ENCODE measurements around the gene PARD3.

DNA sequence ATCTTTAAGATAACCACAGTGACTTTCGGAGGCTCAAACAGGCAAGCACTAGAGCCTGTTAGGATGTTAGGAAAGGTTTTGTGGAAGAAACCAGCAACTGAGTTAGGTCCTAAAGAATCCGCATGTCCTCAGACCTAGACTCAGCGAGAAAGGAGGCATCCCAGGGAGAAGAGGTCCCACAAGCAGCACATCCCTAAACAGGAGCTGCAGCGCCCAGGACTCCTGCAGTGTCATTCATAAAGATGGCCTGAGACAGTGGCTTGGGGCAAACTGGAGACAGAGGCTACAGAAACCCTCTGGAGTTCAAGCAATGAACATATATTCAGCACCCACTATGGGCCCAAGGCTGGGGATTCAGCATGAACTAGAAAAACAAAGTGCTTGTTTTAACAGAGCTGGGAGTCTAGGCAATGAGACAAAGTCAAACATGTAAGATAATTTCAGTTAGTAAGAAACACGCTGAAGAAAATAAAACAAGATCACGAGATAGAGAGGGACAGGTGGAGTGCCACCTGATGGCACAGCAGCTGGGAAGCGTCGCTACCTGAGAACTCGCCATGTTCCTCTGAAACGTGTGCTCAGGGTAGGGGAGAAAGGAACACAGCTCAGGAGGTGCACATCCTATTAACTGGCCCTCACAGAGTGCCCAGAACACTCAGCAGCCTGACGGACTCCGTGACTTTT, 48.1 kb downstream of the PARD3 start:
- TF ChIP-seq EP300 (conservative IDR thresholded peaks at IDR 0.05; ENCODE audit: poor library complexity, severe bottlenecking) (no peak), SMC3 (conservative IDR thresholded peaks at IDR 0.05; ENCODE audit: poor library complexity) (no peak), EZH2 (IDR thresholded peaks at IDR 0.05; ENCODE audit: borderline replicate concordance, insufficient read depth, low read length, poor library complexity, severe bottlenecking) (no peak), POLR2AphosphoS5 (IDR thresholded peaks at IDR 0.05) (no peak), TAF1 (IDR thresholded peaks at IDR 0.05; ENCODE audit: low read depth) (no peak), MXI1 (conservative IDR thresholded peaks at IDR 0.05; ENCODE audit: poor library complexity, severe bottlenecking) (no peak), RAD21 (conservative IDR thresholded peaks at IDR 0.05) (no peak)
- TF ChIP-seq, protein P1, sequence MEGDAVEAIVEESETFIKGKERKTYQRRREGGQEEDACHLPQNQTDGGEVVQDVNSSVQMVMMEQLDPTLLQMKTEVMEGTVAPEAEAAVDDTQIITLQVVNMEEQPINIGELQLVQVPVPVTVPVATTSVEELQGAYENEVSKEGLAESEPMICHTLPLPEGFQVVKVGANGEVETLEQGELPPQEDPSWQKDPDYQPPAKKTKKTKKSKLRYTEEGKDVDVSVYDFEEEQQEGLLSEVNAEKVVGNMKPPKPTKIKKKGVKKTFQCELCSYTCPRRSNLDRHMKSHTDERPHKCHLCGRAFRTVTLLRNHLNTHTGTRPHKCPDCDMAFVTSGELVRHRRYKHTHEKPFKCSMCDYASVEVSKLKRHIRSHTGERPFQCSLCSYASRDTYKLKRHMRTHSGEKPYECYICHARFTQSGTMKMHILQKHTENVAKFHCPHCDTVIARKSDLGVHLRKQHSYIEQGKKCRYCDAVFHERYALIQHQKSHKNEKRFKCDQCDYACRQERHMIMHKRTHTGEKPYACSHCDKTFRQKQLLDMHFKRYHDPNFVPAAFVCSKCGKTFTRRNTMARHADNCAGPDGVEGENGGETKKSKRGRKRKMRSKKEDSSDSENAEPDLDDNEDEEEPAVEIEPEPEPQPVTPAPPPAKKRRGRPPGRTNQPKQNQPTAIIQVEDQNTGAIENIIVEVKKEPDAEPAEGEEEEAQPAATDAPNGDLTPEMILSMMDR (IDR thresholded peaks at IDR 0.05; ENCODE audit: poor library complexity, severe bottlenecking), result no peak
- TF ChIP-seq, protein P2, sequence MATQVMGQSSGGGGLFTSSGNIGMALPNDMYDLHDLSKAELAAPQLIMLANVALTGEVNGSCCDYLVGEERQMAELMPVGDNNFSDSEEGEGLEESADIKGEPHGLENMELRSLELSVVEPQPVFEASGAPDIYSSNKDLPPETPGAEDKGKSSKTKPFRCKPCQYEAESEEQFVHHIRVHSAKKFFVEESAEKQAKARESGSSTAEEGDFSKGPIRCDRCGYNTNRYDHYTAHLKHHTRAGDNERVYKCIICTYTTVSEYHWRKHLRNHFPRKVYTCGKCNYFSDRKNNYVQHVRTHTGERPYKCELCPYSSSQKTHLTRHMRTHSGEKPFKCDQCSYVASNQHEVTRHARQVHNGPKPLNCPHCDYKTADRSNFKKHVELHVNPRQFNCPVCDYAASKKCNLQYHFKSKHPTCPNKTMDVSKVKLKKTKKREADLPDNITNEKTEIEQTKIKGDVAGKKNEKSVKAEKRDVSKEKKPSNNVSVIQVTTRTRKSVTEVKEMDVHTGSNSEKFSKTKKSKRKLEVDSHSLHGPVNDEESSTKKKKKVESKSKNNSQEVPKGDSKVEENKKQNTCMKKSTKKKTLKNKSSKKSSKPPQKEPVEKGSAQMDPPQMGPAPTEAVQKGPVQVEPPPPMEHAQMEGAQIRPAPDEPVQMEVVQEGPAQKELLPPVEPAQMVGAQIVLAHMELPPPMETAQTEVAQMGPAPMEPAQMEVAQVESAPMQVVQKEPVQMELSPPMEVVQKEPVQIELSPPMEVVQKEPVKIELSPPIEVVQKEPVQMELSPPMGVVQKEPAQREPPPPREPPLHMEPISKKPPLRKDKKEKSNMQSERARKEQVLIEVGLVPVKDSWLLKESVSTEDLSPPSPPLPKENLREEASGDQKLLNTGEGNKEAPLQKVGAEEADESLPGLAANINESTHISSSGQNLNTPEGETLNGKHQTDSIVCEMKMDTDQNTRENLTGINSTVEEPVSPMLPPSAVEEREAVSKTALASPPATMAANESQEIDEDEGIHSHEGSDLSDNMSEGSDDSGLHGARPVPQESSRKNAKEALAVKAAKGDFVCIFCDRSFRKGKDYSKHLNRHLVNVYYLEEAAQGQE (IDR thresholded peaks at IDR 0.05; ENCODE audit: borderline replicate concordance), result no peak
